GM18519 (cell line): ENCODE measurements around the gene TXNRD2.

Experiments used
- ATAC-seq: cut with Tn5 transposase; IDR thresholded peaks from one replicate; pipeline ENCODE4 v1.9.1; 2021; ENCODE audit warnings: mild to moderate bottlenecking, moderate library complexity; ENCODE audit not compliant: unreplicated experiment, low FRiP score

TXNRD2 gene

GRCh38 chr22:19941365-19942082, at the start of gene TXNRD2, which contains the start of gene COMT:
Gene TXNRD2, minus strand, starts transcription at chr22:19941818. Its CDS starts 15 bp downstream, at chr22:19941803.
Gene COMT, plus strand, starts transcription at chr22:19941772. Its CDS starts 20,755 bp downstream, at chr22:19962527.
- ATAC-seq: no peak

DNA sequence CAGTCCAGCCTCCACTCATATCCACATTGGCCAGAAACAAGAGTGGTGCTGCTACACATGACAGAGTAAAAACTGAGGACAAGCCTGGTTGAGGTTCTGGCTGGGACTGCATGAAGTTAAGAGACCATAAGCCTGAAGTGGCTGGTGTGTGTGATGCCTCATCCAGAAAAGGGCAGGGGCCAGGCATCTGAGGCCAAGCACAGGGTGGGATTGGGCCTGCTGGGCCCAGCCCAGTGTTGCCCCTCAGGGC, 49.7 kb upstream of the TXNRD2 start:
- no peak for ATAC-seq

- ATAC-seq: no peak
Measured at GRCh38 chr22:19990609-19991394, 49.2 kb upstream of the TXNRD2 start.

DNA sequence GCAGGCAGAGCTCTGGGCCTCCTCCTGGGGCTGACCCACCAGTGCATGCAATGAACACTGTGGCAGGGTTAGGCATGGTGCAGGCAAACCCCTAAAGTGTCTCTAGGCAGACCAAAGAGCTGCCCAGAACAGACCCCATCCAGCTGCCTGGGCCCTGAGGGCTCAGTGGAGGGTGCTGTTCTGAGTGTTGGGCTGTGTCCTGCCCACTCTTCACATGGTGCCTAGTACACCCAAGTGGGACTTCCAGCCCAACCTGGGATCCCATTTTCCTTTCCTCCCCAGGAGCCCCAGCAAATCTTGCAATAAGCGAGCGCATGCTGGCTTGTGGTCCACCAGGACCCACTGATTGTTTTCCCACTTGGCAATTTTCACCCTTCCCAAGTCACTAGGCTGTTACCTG, 48.6 kb upstream of the TXNRD2 start:
- no peak for ATAC-seq

- ATAC-seq: no peak
Measured at GRCh38 chr22:19989725-19990067, 48.1 kb upstream of the TXNRD2 start.

GRCh38 chr22:19988965-19989724, 47.5 kb upstream of the TXNRD2 start:
- no peak for ATAC-seq

DNA sequence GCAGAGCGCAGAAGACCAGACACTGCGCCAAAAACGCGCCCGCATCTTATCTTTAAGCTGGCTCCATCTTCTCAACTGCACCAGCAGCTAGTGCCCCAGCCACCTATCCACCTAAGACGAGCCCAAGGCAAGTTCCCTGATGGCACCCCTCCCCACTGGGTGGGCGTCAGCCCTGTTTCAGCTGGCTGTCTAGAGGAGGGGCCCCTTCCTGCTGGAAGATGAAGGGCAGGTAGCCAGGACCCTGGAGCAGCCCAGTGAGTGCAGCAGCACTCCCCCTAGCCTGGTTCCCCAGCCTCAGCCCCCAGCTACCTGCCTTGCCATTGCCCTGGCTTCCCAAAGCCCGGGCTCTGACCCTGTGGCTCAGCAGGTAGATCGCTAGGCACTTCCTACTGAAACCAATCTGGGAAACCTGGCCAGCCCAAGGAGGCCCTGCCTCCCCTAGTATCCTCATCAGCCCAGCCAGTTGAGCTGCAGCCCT, 46.8 kb upstream of the TXNRD2 start:
- no peak for ATAC-seq

GRCh38 chr22:19987394-19988306, 46.0 kb upstream of the TXNRD2 start:
- ATAC-seq: no peak

DNA sequence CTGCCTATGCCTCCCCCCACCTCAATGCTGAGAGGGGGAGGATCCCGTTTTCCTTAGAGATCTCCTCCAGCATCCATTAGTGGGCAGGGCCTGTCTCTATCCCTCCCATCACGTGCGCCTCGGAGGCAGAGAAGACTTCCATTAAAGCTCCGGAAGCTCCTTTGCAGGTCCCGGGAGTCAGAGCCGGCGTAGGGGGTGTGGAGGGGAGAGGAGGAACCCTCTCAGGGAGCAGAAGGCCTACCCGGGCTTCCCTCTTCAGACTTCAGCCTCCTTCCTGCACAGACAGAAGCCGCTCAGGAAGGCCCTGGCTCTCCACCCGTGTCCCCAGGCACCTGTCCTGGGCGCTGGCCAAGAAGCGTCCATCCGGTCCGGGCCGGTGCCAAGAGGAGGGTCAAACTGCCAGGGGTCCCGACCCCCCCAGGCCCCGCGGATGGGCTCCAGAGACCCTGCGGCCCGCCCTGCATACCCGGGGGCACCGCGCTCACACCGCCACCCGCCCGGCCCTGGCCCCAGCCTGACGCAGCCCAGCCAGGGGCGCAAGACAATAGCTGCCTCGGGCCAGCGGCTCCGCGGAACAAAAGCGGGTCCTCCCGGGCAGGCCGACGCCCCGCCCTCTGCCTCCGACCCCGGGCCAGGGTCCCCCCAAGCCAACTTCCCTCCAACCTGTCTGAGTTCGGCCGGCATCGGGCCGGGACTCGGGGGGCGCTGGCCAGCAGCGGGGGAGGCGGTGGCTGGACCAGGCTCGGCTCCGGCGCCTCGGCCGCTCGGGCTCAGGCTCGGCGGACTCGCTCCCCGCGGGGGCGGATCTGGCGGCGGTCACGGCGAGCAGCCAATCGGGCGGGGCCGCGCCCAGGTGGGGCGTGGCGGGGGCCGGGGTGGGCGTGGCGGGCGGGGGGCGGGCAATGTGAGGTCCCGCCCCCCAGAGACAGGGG, 45.1 kb upstream of the TXNRD2 start:
- no peak for ATAC-seq

DNA sequence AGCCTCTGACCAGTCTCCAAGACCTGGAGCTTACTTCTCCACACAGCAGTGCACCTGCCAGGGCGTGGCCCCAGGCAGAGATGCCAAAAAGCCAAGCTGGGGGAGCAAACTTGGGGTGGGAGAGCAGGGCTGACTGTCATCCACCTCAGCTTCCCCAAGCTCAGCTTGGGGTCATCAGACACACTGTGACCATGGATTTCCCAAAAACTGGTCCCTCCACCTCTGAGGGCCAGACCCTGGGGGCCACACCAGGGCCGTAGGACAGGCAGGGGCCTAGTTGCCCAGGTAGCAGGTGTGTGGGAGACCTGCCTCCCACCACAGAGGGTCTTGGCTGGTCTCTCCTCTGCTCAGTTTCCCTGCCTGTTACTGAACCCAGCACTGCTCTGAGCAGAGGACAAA, 44.4 kb upstream of the TXNRD2 start:
- ATAC-seq: no peak

- ATAC-seq: no peak
Measured at GRCh38 chr22:19984851-19985811, 43.5 kb upstream of the TXNRD2 start.

DNA sequence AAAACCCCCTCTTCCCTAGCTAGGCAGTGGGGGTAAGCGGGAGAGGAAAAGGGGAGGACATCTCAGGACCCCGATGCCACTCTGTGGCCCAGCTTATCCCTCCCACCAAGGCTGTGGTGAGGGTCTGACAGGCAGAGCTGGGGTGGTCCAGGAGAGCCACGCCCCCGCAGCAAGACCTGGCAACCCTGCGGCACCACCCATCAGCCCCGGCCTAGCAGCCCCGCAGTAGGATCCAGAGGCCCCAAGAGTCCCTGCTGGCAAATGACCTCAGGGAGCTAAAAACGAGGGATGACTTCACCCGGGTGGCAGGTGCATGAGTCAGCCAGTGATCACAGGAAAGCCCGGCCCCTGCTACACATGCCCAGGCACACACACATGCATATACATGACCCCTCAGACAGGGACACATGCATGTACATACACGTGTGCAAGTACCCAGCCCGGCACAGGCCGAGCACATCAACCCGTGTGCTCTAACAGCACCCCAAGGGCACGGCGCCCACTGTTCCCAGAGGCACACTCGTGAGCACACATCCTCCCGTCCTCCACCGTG, 42.7 kb upstream of the TXNRD2 start:
- no peak for ATAC-seq

DNA sequence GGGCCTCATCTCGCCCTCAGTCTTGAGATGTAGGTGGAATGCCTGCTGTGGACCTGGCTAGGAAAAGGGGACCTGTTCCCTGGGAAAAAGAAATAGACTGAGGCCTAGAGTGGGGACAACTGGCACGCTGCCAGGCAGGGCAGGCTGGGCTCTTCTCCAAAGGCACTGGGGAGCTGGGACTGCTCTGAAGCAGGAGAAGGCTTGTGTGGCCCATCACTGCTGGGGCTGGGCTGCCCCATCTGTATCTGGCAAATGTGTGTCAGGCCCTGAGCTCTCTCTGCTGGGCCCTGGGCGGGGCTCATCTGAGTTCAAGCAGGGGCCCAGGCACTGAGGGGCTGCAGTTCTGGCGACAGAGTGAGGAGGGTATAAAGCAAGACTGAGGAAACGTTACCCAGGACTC, 42.1 kb upstream of the TXNRD2 start:
- no peak for ATAC-seq

DNA sequence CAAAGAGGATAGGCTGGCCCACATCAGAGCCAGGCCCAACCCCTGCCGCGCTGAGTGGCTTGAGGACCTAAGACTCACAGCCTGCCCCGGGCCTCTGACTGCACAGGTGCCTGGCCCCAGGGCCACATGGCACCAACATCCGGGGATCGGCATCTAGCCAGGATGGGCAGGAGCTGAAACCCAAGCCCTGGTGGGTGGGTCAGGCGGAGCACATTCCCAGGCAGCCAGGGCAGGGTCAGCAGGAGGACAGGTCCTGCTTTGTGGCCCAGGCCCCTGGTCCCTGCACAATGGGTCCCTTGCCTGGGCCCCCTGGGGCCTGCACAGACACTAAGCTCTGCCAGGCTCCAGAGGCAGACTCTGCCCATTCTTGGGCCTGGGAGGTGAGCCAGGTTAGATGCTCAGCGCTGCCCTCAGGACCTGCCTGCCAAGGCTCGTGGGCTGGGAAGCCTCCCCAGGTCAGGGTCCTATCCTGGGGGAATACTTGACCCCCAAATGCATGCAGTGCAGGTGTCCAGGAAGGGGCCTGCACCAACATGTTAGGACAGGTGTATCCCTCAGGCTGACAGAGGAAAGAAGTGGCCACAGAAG, 41.5 kb upstream of the TXNRD2 start:
- ATAC-seq: no peak

DNA sequence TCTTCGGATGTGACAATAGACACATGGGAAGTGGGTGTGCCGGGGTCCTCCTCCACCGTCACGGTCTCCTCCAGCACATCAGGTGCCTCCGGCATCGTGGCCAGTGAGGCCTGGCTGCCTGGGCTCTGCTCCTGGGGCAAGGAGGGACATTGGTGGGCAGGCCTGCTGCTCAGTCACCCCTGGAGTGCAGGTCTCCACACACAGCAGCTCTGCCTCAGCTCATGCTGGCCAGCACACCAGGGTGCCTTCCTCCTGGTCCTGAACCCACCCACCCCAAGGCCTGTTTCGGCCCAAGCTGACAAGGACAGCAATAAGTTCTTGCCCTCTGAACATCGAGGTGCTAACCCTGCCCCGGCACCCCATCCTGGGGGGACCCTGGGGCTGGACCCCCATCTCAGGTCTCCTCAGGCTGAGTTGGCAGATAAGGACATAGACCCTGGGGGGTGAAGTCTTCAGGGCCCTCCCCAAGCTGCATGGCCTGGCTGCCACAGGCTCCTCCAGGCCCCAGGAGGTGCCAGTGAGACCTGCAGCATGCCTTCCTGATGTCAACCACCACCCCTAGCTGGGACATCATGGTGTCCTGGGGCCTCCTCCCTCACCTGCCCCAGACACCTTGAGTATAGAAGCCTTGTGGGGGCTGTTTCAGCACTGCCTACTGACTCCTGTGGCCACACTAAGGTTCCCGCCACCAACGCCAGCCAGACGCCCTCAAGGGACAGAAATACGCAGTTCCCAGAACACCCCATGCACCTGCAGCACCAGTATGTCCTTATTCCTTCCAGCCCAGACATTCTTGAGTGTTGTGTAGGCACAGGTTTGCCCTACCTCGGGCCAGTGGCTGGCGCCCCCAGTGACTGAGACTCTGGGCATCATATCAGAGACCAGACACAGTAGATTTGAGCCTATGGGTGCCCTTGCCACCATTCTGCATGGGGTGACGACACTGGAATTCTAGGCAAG, 40.6 kb upstream of the TXNRD2 start:
- no peak for ATAC-seq

DNA sequence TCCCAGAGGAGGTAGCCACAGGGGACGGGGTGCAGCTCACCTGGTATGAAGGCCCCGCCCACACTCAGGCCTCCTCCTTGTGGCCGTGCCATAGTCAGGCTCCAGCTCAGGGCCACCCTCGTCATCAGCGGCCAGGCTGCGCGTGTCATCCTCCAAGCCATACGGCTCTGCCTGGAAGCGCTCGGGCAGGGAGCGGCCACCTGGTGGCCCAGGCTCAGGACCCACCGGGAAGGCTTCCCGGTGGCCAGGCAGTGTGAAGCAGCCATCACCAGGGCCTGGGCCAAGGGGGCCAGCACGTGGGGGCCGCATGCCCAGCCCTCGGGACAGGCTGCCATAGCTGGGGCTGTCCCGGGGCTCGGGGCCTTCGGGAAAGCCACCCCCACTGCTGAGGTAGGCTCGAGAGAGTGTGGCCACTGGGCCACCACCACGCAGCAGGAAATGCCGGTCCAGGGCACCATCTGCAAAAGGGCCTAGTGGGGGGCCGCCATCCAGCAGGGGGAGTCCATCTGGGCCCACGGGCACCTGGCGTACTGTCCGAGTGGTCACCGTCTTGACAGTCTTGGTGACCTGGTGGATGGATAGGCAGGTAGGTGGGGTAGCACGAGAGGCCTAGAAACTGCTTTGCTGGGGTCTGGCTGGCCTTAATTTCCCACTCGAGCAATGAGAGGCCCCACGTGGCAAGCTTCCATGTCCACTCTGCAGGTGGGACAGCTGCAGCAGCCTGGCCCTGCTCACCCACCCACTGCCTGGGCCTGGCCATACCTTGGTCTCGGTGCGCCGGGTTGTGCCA, 39.7 kb upstream of the TXNRD2 start:
- ATAC-seq: no peak
